SK-N-SH (cell line): Measurements from ENCODE around the gene CUL9.

Experiments
- GABPA ChIP-seq: IDR thresholded peaks from 2 replicates; pipeline ENCODE4 v1.4.0; 2012; ENCODE audit warnings: low read depth, mild to moderate bottlenecking
- SIN3A ChIP-seq: IDR thresholded peaks from 2 replicates; pipeline ENCODE4 v1.6.1; 2012; ENCODE audit warnings: low read depth, mild to moderate bottlenecking, low read length, moderate library complexity, borderline replicate concordance
- TF ChIP-seq, protein P1 (sequence below): fragments of 200-600 bp; sonication (generic); IDR thresholded peaks from 2 replicates; pipeline ENCODE4 v1.6.1; 2017; ENCODE audit warnings: antibody characterized with exemption, mild to moderate bottlenecking, moderate library complexity

DNA sequence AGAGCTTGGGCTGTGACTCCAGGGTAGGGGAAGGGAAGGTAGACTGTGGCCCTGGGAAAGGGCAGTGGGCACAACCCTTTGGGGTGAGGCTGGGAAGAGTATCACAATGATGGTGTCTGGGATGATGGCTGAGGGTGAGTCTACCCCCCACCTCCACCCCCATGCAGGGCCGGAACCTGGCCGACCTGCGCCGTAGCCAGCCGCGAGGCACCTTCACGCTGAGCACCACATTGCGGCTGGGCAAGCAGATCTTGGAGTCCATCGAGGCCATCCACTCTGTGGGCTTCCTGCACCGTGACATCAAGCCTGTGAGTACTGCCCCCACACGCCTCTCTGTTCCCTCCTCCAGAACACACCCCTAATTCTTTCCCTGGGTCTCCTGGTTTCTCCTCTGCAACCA, 71.4 kb downstream of the CUL9 start:
- TF ChIP-seq, protein P1, sequence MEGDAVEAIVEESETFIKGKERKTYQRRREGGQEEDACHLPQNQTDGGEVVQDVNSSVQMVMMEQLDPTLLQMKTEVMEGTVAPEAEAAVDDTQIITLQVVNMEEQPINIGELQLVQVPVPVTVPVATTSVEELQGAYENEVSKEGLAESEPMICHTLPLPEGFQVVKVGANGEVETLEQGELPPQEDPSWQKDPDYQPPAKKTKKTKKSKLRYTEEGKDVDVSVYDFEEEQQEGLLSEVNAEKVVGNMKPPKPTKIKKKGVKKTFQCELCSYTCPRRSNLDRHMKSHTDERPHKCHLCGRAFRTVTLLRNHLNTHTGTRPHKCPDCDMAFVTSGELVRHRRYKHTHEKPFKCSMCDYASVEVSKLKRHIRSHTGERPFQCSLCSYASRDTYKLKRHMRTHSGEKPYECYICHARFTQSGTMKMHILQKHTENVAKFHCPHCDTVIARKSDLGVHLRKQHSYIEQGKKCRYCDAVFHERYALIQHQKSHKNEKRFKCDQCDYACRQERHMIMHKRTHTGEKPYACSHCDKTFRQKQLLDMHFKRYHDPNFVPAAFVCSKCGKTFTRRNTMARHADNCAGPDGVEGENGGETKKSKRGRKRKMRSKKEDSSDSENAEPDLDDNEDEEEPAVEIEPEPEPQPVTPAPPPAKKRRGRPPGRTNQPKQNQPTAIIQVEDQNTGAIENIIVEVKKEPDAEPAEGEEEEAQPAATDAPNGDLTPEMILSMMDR, result no peak
- TF ChIP-seq GABPA (no peak), SIN3A (no peak)
